GM12878 (cell line): Measurements from ENCODE around the gene NEMF. TPM values are rescaled to one million over a fixed set of nuclear protein-coding genes. Genes with fewer than 3 reads are reported as not detected.

Experiments used
- BCL11A ChIP-seq: IDR thresholded peaks from 2 replicates; pipeline ENCODE4 v1.6.1; 2011; ENCODE audit warnings: low read depth, low read length
- BHLHE40 ChIP-seq, 2 experiments: fragments of 450-650 bp in 1 of 2; IDR thresholded peaks; 2 replicates each; pipeline ENCODE4 v1.6.1; 2011 to 2017; ENCODE audit warnings: low read depth in 2 of 2, borderline replicate concordance in 1 of 2, improper control_type of control experiment in 1 of 2, low read length in 1 of 2, mild to moderate bottlenecking in 1 of 2
- CHD2 ChIP-seq: IDR thresholded peaks from 2 replicates; pipeline ENCODE4 v1.6.1; 2011; ENCODE audit warnings: low read depth, low read length, improper control_type of control experiment, borderline replicate concordance
- CREB1 ChIP-seq: IDR thresholded peaks from 2 replicates; pipeline ENCODE4 v1.6.1; 2012; ENCODE audit warnings: low read depth, mild to moderate bottlenecking, inconsistent platforms
- EGR1 ChIP-seq, 2 experiments: IDR thresholded peaks; 1 replicate in 1 of 2; 2 replicates in 1 of 2; pipeline ENCODE4 v1.6.1; 2011 to 2012; ENCODE audit warnings: low read depth in 2 of 2, low read length in 2 of 2, borderline replicate concordance in 1 of 2, mild to moderate bottlenecking in 1 of 2, moderate library complexity in 1 of 2
- HDGF ChIP-seq: fragments of 450-650 bp; IDR thresholded peaks from 2 replicates; pipeline ENCODE4 v1.6.1; 2016; ENCODE audit warnings: antibody characterized with exemption
- LARP7 ChIP-seq: fragments of 450-650 bp; IDR thresholded peaks from 2 replicates; pipeline ENCODE4 v1.6.1; 2017; ENCODE audit warnings: mild to moderate bottlenecking
- NR2F1 ChIP-seq: fragments of 450-650 bp; conservative IDR thresholded peaks from 2 replicates; pipeline ENCODE4 v1.6.1; 2017; ENCODE audit warnings: mild to moderate bottlenecking
- NRF1 ChIP-seq: conservative IDR thresholded peaks from 2 replicates; pipeline ENCODE4 v1.6.1; 2011; ENCODE audit warnings: mild to moderate bottlenecking, low read depth, low read length, improper control_type of control experiment
- PAX8 ChIP-seq: fragments of 450-650 bp; IDR thresholded peaks from 2 replicates; pipeline ENCODE4 v1.6.1; 2017; ENCODE audit warnings: mild to moderate bottlenecking, moderate library complexity
- POLR2AphosphoS5 ChIP-seq: IDR thresholded peaks from 2 replicates; pipeline ENCODE4 v1.6.1; 2011; ENCODE audit warnings: mild to moderate bottlenecking, low read length, inconsistent platforms
- RELA ChIP-seq: fragments of 450-650 bp; IDR thresholded peaks from 2 replicates; pipeline ENCODE4 v1.8.0; 2014; ENCODE audit warnings: borderline replicate concordance; ENCODE audit not compliant: partially characterized antibody
- RELB ChIP-seq: fragments of 450-650 bp; IDR thresholded peaks from 2 replicates; pipeline ENCODE4 v1.6.1; 2017; ENCODE audit warnings: low read depth, mild to moderate bottlenecking, moderate library complexity
- RUNX3 ChIP-seq: IDR thresholded peaks from 2 replicates; pipeline ENCODE4 v1.6.1; 2012; ENCODE audit warnings: low read length, inconsistent platforms
- SKIL ChIP-seq: fragments of 450-650 bp; IDR thresholded peaks from 2 replicates; pipeline ENCODE4 v1.6.1; 2017; ENCODE audit warnings: mild to moderate bottlenecking, low read depth, inconsistent platforms; ENCODE audit not compliant: poor library complexity, severe bottlenecking
- SMAD1 ChIP-seq: fragments of 450-650 bp; IDR thresholded peaks from 2 replicates; pipeline ENCODE4 v1.6.1; 2018; ENCODE audit warnings: mild to moderate bottlenecking, low read depth; ENCODE audit not compliant: partially characterized antibody
- SMAD5 ChIP-seq: IDR thresholded peaks from 2 replicates; pipeline ENCODE4 v1.6.1; 2016; ENCODE audit warnings: antibody characterized with exemption, low read depth
- SP1 ChIP-seq: IDR thresholded peaks from one replicate; pipeline ENCODE4 v1.6.1; 2011; ENCODE audit warnings: low read depth, low read length
- SPI1 ChIP-seq: IDR thresholded peaks from 2 replicates; pipeline ENCODE4 v1.6.1; 2011; ENCODE audit warnings: low read depth, mild to moderate bottlenecking, low read length, moderate library complexity, borderline replicate concordance; ENCODE audit not compliant: insufficient read depth
- ZNF207 ChIP-seq: fragments of 450-650 bp; IDR thresholded peaks from 2 replicates; pipeline ENCODE4 v1.6.1; 2014; ENCODE audit warnings: antibody characterized with exemption, mild to moderate bottlenecking, borderline replicate concordance
- ZNF384 ChIP-seq: IDR thresholded peaks from 2 replicates; pipeline ENCODE4 v1.6.1; 2012; ENCODE audit warnings: low read depth, mild to moderate bottlenecking, low read length, improper control_type of control experiment, borderline replicate concordance
- polyA plus RNA-seq, 11 experiments: library from polyadenylated mRNA; depleted of rRNA in 4 of 11; unstranded in 6 of 11; stranded (reverse) in 5 of 11; fragments of >200 nt; fragmentation: Nextera tagmentation in 4 of 11; fragmentation: Illumina TruSeq in 1 of 11; extraction: Ambion mirVana in 4 of 11; extraction: Trizol in 1 of 11; gene quantifications; 1 replicate in 1 of 11; 2 replicates in 10 of 11; pipeline versions ENCODE4 v1.2.1 to v1.2.3, GENCODE V29; 2011 to 2016; ENCODE audit warnings: inconsistent platforms in 2 of 11, missing spikeins in 2 of 11, low read depth in 1 of 11
- total RNA-seq, 4 experiments: library from RNA; depleted of rRNA in 3 of 4; stranded (reverse); fragments of >200 nt in 3 of 4; fragmentation: Illumina TruSeq in 1 of 4; extraction: Trizol in 1 of 4; gene quantifications; 2 replicates each; pipeline versions ENCODE4 v1.2.1 to v1.2.3, GENCODE V29; 2013 to 2021
- TF ChIP-seq, protein P1 (sequence below): IDR thresholded peaks from 2 replicates; pipeline ENCODE4 v1.6.1; 2012; ENCODE audit warnings: low read length, inconsistent platforms
- TF ChIP-seq, protein P2 (sequence below): fragments of 450-650 bp; IDR thresholded peaks from 2 replicates; pipeline ENCODE4 v1.6.1; 2016; ENCODE audit warnings: mild to moderate bottlenecking

NEMF gene
- total and polyA plus RNA-seq, 10 of the 15 experiments (the other 5 are each of a cell fraction or from before 2014, with no cell fraction given) = 31.5 to 80.1 (median 61.1) TPM

GRCh38 chr14:49867831-49868719 is 15.5 kb upstream of the NEMF start (continued):
- peak; percentile 8; the same call in 1 of the 2 replicates for TF ChIP-seq CHD2
- peak; percentile 61 for TF ChIP-seq SP1
- peak; percentile 80 for TF ChIP-seq SMAD5
- TF ChIP-seq BHLHE40 (IDR thresholded peaks at IDR 0.05; ENCODE audit: borderline replicate concordance in 1 of 2, low read depth in 2 of 2, low read length in 1 of 2) = peak in 1 of 2 experiments; percentile 81; a peak in 2 of 4 replicates
- no peak for TF ChIP-seq BCL11A
- TF ChIP-seq RUNX3 = peak; percentile 70
- no peak for TF ChIP-seq ZNF384
- TF ChIP-seq SMAD1 = peak; percentile 86
- TF ChIP-seq RELA = peak; percentile 28
- 0 out of 2 replicates have a peak, but pooled peaks have one; percentile 32 for TF ChIP-seq RELB
- TF ChIP-seq SKIL = peak; percentile 17
- no peak for TF ChIP-seq SPI1
- TF ChIP-seq POLR2AphosphoS5 = peak; percentile 95
- 0 out of 2 replicates have a peak, but pooled peaks have one; percentile 23 for TF ChIP-seq NR2F1
- no peak for TF ChIP-seq NRF1
- no peak; the same call in 1 of the 2 replicates for TF ChIP-seq LARP7
- TF ChIP-seq CREB1 = peak; percentile 75; the same call in 1 of the 2 replicates
- TF ChIP-seq, protein P1, sequence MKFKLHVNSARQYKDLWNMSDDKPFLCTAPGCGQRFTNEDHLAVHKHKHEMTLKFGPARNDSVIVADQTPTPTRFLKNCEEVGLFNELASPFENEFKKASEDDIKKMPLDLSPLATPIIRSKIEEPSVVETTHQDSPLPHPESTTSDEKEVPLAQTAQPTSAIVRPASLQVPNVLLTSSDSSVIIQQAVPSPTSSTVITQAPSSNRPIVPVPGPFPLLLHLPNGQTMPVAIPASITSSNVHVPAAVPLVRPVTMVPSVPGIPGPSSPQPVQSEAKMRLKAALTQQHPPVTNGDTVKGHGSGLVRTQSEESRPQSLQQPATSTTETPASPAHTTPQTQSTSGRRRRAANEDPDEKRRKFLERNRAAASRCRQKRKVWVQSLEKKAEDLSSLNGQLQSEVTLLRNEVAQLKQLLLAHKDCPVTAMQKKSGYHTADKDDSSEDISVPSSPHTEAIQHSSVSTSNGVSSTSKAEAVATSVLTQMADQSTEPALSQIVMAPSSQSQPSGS = no peak
- peak; percentile 83; the same call in 1 of the 2 replicates for TF ChIP-seq HDGF
- peak in 1 of 2 experiments; percentile 39; a peak in 1 of 3 replicates for TF ChIP-seq EGR1 (IDR thresholded peaks at IDR 0.05; ENCODE audit: borderline replicate concordance in 1 of 2, low read depth in 2 of 2, low read length in 2 of 2)
- peak; percentile 42; the same call in 1 of the 2 replicates for TF ChIP-seq ZNF207
- no peak for TF ChIP-seq PAX8
- TF ChIP-seq, protein P2, sequence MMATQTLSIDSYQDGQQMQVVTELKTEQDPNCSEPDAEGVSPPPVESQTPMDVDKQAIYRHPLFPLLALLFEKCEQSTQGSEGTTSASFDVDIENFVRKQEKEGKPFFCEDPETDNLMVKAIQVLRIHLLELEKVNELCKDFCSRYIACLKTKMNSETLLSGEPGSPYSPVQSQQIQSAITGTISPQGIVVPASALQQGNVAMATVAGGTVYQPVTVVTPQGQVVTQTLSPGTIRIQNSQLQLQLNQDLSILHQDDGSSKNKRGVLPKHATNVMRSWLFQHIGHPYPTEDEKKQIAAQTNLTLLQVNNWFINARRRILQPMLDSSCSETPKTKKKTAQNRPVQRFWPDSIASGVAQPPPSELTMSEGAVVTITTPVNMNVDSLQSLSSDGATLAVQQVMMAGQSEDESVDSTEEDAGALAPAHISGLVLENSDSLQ = peak; percentile 35; the same call in 1 of the 2 replicates
